RCC 7860 (cell line): ENCODE results near the gene DDX50.
A peak's percentile ranks its signal among the peaks of the same experiment; 100 is the strongest.
"Not testable (repeated sequence)": the region's sequence is repeated elsewhere in the genome, so short reads cannot be mapped to it uniquely, and the experiment has no call there.

Experiments
- DNase-seq: peaks from one replicate; pipeline ENCODE4 v3.0.0-alpha.2; 2015; ENCODE audit warnings: low spot score
- FAIRE-seq: peaks from 2 replicates; lab custom pipeline; 2012; peaks lifted over from hg19 to GRCh38; lab: Jason Lieb, UNC

Gene DDX50, protein sequence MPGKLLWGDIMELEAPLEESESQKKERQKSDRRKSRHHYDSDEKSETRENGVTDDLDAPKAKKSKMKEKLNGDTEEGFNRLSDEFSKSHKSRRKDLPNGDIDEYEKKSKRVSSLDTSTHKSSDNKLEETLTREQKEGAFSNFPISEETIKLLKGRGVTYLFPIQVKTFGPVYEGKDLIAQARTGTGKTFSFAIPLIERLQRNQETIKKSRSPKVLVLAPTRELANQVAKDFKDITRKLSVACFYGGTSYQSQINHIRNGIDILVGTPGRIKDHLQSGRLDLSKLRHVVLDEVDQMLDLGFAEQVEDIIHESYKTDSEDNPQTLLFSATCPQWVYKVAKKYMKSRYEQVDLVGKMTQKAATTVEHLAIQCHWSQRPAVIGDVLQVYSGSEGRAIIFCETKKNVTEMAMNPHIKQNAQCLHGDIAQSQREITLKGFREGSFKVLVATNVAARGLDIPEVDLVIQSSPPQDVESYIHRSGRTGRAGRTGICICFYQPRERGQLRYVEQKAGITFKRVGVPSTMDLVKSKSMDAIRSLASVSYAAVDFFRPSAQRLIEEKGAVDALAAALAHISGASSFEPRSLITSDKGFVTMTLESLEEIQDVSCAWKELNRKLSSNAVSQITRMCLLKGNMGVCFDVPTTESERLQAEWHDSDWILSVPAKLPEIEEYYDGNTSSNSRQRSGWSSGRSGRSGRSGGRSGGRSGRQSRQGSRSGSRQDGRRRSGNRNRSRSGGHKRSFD

DNA sequence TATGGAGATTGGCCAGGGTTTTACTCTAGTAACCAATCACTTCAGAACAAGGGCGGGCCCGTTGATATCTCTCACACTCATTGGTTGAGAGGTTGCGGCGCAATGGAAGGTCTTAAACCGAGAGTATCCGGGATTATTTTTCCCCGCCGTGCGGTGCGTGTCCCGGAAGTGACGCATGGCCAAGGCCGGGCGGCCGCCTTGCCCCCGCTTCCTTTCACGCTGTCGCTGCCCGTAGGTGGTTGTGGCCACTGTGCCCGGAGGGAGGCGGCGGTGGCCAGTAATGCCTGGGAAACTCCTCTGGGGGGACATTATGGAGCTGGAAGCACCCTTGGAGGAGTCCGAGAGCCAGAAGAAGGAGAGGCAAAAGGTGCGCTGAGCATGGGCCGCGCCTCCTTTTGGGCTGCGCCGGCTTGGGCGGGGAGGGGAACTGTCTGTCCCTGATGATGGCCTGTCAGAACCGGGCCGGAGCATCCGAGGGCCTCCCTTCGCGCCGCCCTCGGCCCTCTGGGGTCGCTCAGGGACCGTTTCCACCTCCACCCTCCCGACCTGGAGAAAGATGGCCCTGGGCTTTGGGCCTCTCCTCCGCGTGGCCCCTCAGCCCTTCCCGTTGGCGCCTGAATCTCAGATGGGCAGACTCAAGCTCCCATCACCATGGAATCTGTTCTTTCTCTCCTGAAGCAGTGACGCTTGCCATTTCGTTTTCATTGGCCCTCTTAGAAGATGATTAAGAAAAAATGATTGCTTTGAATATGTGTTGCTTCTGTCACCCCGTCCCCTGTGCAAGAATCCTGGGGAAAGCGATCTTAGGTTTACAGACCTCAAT, at the start of gene DDX50:
DDX50 (plus strand) TSS at position 211 of the 823 bp plus-strand sequence; CDS start at position 281, 70 bp downstream.
- DNase-seq = peak; percentile 98
- peak; percentile 94 for FAIRE-seq

DNA sequence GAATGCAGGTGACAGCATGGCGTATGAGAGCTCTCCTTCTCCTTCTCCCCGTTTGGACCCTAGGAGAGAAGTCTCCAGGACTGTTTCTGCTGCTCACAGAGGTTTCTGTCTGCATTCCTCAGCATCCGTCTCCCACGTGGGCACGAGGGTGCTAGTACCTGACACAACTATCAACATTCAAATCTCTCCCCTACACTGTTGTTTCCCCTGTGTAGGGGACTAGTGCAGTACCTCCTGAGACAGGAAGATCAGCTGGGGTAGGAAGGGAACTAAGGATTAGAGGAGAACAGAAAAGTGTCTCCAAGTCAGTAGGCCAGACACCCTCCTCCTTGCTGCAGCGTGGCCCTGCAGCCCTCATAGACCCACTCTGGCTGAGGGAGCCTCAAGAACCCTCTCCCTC, 44.8 kb upstream of the DDX50 start:
- no peak for FAIRE-seq
- DNase-seq = no peak

DNA sequence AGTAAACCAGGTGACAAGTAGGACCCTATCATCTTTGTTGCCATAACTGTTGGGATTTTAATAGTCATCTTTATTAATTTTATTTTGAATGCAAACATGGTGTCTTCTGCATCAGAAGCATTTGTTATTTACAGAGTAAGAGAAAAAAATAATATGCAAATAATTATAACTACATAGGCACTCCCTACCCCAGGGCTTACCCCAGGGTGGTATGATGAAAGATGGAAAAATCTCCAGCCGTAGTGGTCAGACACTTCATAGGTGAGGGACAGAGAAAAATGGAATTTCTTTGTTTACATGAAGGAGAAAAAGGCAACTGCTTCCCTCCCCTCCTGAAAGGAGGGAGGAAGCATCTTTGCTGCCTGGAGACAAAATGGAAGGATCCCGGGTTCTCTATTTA, 44.1 kb upstream of the DDX50 start:
- DNase-seq (no peak), FAIRE-seq (no peak)

DNA sequence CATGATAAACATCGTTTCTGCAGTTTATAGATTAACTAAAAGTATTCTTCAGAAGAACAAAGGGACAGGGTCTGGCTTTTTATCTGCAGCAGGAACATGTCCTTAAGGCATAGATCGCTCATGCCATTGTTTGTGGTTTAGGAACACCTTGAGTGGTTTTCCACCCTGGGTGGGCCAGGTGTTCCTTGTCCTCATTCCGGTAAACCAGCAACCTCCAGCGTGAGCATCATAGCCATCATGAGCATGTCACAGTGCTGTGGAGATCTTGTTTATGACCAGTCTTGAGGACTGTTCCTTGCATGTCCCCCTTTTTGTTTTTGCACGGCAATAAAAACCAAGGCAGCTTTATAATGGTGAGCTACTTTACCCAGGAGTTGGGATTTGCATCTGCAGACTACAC, 39.9 kb upstream of the DDX50 start:
- FAIRE-seq (no peak), DNase-seq (no peak)

DNA sequence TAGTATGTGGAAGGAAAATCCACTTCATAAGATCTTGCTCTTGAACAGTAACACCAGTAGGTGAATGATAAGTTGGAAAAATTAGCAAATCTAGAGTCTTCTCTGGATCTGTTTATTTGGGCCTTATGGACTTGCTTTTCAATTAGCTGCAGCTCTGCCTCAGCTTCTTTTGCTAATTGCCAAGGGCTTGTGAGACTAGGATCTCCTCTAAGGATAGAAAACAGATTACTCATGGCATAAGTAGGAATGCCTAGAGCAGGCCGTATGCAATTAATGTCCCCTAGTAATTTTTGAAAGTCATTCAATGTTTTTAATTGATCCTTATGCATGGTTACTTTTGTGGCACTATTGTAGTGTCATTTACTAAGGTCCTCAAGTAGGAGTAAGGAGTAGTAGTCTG, 36.5 kb upstream of the DDX50 start:
- DNase-seq (no peak), FAIRE-seq (no peak)

DNA sequence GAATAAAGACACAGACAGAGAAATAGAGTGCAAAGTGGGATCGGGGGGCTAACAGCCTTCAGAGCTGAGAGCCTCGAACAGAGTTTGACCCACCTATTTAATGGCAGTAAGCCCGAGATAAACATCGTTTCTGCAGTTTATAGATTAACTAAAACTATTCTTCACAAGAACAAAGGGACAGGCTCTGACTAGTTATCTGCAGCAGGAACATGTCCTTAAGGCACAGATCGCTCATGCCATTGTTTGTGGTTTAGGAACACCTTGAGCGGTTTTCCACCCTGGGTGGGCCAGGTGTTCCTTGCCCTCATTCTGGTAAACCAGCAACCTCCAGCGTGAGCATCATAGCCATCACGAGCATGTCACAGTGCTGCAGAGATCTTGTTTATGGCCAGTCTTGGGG, 32.9 kb upstream of the DDX50 start:
- DNase-seq, FAIRE-seq: not testable (repeated sequence)

DNA sequence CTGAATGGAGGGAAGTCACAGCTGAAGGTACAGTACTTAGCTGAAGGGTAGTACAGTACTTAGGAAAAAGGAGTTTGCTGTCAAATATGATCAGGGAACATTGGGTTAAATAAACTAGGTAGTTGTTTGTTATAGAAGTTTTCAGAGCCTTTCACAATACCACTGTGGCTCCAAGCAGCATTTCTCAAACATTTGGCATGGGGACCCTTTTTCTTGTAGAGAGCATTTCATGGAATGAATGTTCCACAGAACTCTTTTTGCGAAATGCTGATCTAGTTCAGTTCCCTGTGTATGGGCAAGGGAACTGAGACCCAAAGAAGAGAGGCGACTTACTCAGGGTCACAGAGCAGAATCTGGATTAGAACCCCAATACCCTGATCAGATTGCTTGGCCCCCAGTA, 31.5 kb upstream of the DDX50 start:
- DNase-seq = no peak
- FAIRE-seq = no peak

DNA sequence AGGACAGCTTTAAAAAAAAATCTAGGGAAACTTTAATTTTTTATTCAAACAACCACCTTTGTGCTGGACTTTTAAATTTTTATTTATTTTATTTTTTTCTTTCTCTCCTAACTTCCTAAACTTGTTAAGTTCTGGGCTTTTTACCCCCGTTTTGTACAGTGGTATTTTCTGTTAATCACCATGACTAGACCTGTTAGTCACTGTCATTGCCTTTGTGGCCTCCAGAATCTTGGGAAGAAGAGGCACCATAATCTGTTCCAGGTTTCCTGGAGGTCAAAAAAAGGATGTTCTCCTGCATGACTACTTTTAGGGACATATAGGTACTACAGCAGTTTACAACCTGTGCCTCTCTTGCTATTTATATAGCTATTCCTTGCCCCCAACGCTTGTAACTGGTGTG, 31.1 kb upstream of the DDX50 start:
- no peak for FAIRE-seq
- DNase-seq = no peak

DNA sequence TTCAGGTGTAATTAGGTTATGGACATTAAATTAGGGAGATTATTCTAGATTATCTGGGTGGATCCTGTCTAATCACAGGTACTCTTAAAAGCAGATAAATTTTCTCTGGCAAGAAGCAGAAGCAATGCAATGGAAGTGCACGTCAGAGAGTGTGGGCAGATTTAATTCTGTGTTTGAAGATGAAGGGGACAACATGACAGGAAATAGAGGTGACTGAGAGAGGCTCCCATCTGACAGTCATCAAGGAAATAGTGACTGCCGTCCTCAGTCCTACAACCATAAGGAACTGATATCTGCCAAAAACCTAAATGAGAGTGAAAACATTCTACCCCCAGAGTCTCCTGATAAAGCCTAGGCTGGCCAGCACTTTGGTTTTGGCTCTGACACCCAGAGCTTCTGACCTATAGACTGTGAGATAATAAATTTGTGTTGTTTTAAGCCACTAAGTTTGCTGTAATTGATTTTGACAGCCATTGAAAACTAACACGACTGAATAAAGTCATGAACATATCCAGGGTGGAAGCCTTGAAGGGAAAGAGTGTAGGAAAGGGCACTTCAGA, 30.5 kb upstream of the DDX50 start:
- DNase-seq (no peak), FAIRE-seq (no peak)

DNA sequence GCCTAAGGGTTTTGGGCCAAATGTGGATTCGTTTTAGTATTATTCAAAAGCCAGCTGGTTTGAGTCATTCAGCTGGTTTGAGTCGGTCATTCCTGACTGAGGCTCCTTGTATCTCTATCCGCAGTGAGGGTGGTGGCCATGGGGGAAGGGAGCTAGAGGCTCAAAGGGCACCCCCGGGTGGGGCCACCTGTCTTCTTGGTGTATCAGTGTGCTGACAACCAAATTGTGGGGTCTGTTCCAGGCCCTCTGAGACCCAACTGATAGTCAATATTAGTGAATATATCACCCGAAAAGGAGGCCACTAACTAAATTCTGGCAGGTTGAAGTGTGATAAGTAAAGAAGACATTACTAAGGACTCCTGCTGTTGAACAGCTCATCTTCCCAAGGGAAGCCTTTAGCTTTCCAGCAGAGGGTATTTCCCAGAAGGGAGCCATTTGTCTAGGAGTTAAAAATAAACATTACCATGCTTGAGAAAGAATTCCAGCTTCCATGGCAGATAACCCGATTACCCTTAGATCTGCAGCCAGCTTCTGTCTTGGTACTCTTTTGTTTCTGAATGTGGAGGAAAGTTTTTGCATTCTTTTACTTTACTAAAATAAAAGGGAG, 29.9 kb upstream of the DDX50 start:
- FAIRE-seq = peak; percentile 50
- peak; percentile 61 for DNase-seq

DNA sequence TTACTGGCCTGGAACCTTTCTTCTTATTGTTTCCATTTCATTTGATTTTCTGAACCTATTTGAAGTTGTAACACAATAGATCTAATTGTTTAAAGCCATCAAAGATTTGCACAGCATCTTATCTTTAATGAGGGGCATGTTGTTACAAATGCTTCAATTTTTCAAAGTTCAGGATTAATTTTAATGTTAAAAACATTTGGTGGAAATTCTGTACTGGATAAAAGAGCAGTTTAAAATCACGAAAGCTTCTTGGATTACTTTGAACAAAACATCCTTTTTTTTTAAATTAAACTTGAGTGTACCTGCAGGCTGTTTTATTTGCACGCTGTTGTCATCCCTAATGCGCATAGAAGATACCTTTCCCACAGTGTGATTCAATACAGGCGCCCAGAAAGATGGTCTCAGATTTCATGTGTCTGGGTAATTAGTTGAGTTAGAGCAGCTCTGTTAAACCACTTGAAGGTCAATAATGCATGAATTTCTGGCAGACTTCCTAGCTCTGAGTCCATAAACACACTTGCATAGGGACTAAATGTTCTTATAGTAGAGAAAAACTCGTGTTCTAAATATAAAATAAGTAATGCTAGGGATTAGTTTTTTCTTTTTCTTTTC, 29.3 kb upstream of the DDX50 start:
- FAIRE-seq (peak; percentile 83), DNase-seq (peak; percentile 56)

DNA sequence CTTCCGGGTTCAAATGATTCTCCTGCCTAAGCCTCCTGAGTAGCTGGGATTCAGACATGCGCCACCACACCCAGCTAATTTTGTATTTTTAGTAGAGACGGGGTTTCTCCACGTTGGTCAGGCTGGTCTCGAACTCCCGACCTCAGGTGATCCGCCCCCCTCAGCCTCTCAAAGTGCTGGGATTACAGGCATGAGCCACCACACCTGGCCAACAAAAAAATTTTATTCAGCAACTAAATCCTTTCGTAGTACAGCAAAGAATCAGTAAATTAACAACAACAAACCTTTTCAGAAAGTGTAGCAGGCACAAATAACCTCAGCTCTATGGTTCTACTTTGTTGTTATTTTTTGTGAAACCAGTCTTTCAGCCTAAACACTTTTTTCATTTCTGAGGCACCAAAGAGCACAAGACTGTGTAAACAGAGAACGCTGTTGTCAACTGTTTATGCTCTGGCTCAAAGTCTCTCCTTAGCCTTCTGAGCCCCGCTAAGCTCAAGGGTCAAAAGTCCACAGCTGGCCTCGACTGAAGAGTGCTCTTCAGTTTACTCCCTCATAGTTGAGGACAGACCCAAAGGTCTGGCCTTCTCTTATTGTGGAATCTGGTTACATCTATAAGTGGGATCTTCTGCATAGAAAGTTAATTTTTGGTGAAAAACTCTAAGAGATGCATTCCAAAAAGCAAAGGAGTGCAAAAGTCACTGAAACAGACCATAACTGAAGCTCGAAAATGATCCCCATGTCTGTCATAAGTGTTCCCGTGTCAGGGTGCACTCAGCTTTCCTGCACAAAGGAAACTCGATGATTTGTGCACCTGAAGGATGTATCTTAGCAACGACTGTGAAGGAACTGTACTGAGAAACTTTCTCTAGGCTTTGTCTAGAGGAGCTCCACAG, 24.6 kb upstream of the DDX50 start:
- DNase-seq = no peak
- FAIRE-seq = no peak

DNA sequence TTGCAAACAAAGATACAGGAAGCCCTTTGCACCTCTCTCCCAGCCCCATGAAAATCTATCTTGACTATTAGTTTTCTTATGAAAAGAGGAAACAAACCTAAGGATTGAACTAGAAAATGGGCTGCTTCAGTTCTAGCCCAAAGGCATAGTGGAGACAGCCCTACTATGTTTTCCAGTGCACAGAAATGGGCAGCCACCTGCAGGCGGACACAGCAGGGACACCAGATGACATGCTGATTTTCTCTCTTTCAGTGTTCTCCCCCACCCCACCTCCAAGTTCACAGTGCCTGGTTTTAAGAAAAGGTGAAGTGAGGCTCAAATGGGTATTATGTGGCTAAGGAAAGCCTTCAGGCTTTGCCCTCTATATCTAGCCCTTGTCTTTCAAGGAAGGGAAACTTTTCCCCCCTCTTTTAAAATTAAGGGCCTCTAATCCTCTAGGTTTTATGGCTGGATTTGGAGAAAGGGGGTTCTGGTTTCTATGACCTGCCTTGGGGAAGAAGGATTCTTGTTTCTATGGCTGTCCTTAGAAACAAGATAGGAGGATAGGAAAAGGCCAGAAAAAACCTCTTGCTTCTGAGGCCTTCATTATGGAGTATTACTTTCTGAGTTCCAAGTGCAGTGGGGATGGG, 23.5 kb upstream of the DDX50 start:
- FAIRE-seq (no peak), DNase-seq (no peak)

DNA sequence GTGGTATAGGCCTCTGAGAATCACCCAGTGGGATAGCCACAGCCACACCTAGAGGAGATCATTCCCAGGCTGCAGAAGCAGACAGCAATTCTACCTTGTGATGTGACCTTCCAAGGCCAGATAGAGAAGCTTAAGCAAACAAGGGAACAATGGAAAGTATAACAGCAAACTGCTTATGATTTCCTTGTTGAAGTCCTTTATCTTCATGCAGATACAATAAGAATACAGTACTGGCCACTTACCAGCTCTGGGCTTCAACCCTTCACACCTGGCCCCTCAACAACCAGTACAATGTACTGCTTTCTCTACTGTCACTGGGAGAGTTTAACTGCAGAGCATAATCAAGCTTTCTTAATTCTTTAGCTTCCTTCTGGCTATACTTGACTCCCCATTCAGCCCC, 22.6 kb upstream of the DDX50 start:
- DNase-seq (no peak), FAIRE-seq (no peak)

DNA sequence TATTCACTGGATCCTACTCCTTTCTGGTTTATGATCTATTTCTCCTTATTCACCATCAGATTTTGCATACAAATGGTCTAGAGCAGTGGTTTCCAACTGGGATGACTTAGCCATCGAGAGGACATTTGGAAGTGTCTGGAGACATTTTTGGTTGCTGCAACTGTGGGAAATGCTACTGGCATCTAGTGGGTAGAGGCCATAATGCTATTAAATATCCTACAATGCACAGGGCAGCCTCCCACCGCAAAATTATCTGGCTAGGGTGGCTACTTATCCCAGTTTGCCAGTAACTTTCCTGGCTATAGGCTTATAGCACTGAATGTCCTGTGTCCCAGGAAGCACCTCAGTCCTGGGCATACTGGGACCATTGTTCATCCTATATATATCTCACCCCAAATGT, 21.5 kb upstream of the DDX50 start:
- no peak for FAIRE-seq
- no peak for DNase-seq

DNA sequence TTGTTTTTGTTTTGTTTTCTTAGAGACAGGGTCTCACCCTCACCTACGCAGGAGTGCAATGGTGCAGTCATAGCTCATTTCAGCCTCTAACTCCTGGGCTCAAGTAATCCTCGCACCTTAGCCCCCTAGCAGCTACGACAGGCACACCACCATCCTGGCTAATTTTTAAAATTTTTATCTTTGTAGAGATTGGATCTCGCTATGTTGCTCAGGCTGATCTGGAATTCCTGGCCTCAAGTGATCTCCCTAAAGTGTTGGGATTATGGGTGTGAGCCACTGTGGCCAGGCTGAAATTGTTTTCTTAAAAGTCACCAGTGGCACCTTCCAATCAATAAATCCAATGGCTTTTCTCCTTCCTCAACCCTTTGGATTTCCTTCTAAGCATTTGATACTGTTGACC, 20.9 kb upstream of the DDX50 start:
- FAIRE-seq (no peak), DNase-seq (no peak)

DNA sequence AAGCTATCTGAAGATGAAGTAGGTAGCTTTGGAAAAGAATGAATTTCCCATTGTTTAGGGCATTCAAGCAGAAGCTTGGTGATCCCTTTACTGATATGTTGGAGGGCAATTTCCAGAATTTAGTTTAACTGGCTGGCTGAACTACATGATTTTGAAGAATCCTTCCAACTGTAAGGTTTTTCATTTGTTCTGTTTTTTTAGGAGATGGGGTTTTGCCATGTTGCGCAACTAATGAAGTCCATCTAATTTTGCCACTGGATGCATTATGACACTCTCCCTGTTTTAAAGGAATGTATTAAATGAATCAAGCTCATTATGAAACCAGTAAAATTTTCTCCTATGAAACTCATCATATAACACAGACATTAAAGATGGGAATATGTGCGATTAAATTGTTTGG, 6.1 kb upstream of the DDX50 start:
- FAIRE-seq = no peak
- DNase-seq = no peak

DNA sequence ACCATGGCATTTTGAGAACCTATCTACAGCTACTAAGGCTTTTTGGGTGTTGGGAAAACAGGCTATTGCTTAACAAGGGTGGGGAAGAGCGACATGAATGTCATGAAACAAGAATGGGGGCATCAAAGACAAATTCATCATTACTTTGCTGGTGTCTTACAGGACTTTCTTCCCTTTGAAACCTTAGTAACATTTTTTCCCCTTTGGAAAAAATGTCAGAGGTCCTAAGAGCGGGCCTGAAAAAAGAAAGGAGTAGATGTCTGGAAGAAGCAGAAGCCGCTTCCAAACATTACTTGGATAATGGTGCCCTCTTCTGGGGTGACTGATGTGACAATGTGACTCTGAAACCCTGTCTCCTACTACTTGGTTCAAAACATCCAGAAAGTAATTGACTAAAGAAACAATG, 3.8 kb upstream of the DDX50 start:
- peak; percentile 62 for DNase-seq
- peak; percentile 68 for FAIRE-seq
